Adrenal gland (tissue), 12 donors: ENCODE measurements around the gene GDF3. TPM values are rescaled to one million over a fixed set of nuclear protein-coding genes. Genes with fewer than 3 reads are reported as not detected.
A peak's percentile ranks its signal among the peaks of the same experiment; 100 is the strongest.

Experiments
- DNase-seq, 7 donors: peaks; one replicate each; pipeline ENCODE4 v3.0.0-alpha.2; 2019 to 2020
- H3K27ac ChIP-seq, 5 donors: fragments of 200-600 bp; sonication (generic) in 4 of 5; 1 replicate in 3 of 5; 2 replicates in 2 of 5; pipeline versions ENCODE4 v1.5.1 to v1.8.0; 2016 to 2020; ENCODE audit warnings: mild to moderate bottlenecking in 1 of 5
- H3K27me3 ChIP-seq: fragments of 200-600 bp; 2 replicates; pipeline ENCODE4 v1.8.0; 2021
- H3K36me3 ChIP-seq, 2 donors: fragments of 200-600 bp; replicated peaks in 1 of 2; 1 replicate in 1 of 2; 2 replicates in 1 of 2; pipeline versions ENCODE4 v1.5.1 to v1.8.0; 2018 to 2022
- H3K4me1 ChIP-seq, 2 donors: fragments of 200-600 bp; replicated peaks in 1 of 2; 1 replicate in 1 of 2; 2 replicates in 1 of 2; pipeline versions ENCODE4 v1.5.1 to v1.8.0; 2018 to 2021
- H3K4me3 ChIP-seq, 4 donors: fragments of 200-600 bp; sonication (generic) in 3 of 4; one replicate each; pipeline ENCODE4 v1.5.1; 2016 to 2018
- H3K9me3 ChIP-seq, 3 donors: fragments of 200-600 bp; sonication (generic) in 1 of 3; replicated peaks in 1 of 3; 1 replicate in 2 of 3; 2 replicates in 1 of 3; pipeline versions ENCODE4 v1.5.1 to v1.8.0; 2016 to 2021
- POLR2A ChIP-seq, 2 donors: fragments of 450-650 bp; IDR thresholded peaks; one replicate each; pipeline ENCODE4 v1.6.1; 2017; ENCODE audit warnings: antibody characterized with exemption in 2 of 2, mild to moderate bottlenecking in 2 of 2, moderate library complexity in 1 of 2
- WGBS, 4 donors: extraction: QIAGEN DNeasy Blood & Tissue Kit in 2 of 4; methylation state at CpG; one replicate each; pipeline versions ENCODE4 v1.1.5 to v1.1.7; 2013 to 2017; 5-methylcytosine and 5-hydroxymethylcytosine counted together
- intact Hi-C, 2 donors: fragments of 100-400 bp; cut with DNase I; formaldehyde crosslinking; loops; one replicate each; pipeline versions ENCODE4 v1.14.1 to v1.15.0; 2022 to 2023
- polyA plus RNA-seq, 3 donors: library from polyadenylated mRNA; stranded (reverse); fragments of 200-250 nt in 2 of 3; fragments of 350-450 nt in 1 of 3; fragmentation: Illumina TruSeq in 1 of 3; extraction: RNeasy Lipid Tissue Mini Kit (QIAGEN cat#74804) in 1 of 3; gene quantifications; one replicate each; pipeline ENCODE4 v1.2.3, GENCODE V29; 2013 to 2014
- total RNA-seq, 9 donors: library from RNA; depleted of rRNA in 4 of 9; stranded (reverse); fragments of >200 nt in 4 of 9; fragments of 120-200 nt in 1 of 9; fragmentation: NEBNext Ultra II Directional in 1 of 9; extraction: Animal tissue kit (Norgen Biotek cat#: 25700) in 1 of 9; gene quantifications; one replicate each; pipeline versions ENCODE4 v1.1.0 to v1.2.4, GENCODE V29; 2013 to 2023
- TF ChIP-seq, protein P1 (sequence below), 6 experiments: fragments of 450-650 bp in 4 of 6; fragments of 200-600 bp in 2 of 6; sonication (generic) in 1 of 6; IDR thresholded peaks; 1 replicate in 5 of 6; 2 replicates in 1 of 6; pipeline versions ENCODE4 v1.5.1 to v1.8.0; 2016 to 2021; ENCODE audit warnings: antibody characterized with exemption in 6 of 6, mild to moderate bottlenecking in 2 of 6, moderate library complexity in 1 of 6
- donor health status: healthy with polysubstance abuse.
- donor health status: Bipolar disorder and iron deficiency.
- donor health status: DM: yes; HTN: yes; CAD: no.
- donor health status: DM: no; HTN: no; CAD: no.
- donor health status: DM: no; HTN: no; CAD: no.
- donor health status: DM: yes; HTN: yes; CAD: no.

GDF3 gene
- total and polyA plus RNA-seq, 12 donors = 0.11 to 2.9 (median 0.68) TPM; not detected in 1

- Histone ChIP-seq H3K27ac (no peak overlapping the region), H3K4me3 (no peak overlapping the region), H3K4me1 (no peaks in the 10 kb centered on the region), H3K9me3 (no peaks in the 10 kb centered on the region), H3K36me3 (no peaks in the 10 kb centered on the region), H3K27me3 (no peaks in the 10 kb centered on the region)
- WGBS, 4 donors = 80 to 96% (median 86%) methylated on average over 5 of the region's 5 CpGs
- no peak for DNase-seq
- TF ChIP-seq POLR2A (IDR thresholded peaks at IDR 0.05) = no peak
- TF ChIP-seq, protein P1, sequence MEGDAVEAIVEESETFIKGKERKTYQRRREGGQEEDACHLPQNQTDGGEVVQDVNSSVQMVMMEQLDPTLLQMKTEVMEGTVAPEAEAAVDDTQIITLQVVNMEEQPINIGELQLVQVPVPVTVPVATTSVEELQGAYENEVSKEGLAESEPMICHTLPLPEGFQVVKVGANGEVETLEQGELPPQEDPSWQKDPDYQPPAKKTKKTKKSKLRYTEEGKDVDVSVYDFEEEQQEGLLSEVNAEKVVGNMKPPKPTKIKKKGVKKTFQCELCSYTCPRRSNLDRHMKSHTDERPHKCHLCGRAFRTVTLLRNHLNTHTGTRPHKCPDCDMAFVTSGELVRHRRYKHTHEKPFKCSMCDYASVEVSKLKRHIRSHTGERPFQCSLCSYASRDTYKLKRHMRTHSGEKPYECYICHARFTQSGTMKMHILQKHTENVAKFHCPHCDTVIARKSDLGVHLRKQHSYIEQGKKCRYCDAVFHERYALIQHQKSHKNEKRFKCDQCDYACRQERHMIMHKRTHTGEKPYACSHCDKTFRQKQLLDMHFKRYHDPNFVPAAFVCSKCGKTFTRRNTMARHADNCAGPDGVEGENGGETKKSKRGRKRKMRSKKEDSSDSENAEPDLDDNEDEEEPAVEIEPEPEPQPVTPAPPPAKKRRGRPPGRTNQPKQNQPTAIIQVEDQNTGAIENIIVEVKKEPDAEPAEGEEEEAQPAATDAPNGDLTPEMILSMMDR (IDR thresholded peaks at IDR 0.05) = no peak
- intact Hi-C loops = no loop called here
These were observed 27.4 kb downstream of the GDF3 start for GRCh38 chr12:7668171-7668570.

DNA sequence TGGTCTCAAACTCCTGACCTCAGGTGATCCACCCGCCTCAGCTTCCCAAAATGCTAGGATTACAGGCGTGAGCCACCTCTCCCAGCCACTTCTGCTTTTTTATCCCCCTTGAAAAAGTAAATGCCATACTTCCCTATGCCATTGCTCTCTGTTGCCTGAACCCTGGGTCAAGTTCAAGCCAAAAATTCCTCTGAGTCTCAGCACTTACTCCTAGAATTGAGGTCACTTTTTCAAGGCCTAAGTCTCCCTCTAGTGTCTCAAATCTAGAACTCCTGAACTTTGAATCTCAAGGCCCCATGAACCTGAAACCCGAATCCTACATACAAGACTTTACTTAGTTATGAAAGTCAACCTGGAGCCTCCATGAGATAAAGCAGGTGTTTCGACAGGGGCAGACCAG lies 28.4 kb downstream of the GDF3 start:
- TF ChIP-seq, protein P1 (IDR thresholded peaks at IDR 0.05) = peak in 2 of 6 experiments; percentile 7 to 34
- no peak for TF ChIP-seq POLR2A (IDR thresholded peaks at IDR 0.05)
- 56 to 88% (median 69%) methylated on average over 4 of the region's 4 CpGs for WGBS, 4 donors

DNA sequence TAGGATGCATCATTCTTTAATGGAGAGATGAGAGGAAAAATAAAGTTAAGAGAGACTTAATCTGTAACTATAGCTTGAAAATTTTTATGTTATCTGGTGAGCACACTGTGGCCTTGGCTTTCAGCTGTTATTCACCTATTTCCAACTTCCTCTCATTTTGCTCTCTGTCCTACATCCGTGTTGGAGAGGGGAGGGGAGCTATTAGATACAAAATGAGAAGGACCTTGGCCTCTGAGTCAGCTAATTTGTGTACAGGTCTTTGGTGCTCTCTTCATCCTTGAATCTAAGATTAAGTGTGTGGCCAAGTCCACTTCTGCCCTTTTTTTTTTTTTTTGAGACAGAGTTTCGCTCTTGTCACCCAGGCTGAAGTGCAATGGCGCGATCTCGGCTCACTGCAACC lies 29.0 kb downstream of the GDF3 start:
- Histone ChIP-seq H3K4me1 (no peaks in the 10 kb centered on the region), H3K27ac (peak overlapping the region in 1 of 5 donors; percentile 13), H3K27me3 (no peaks in the 10 kb centered on the region), H3K9me3 (no peaks in the 10 kb centered on the region), H3K4me3 (no peak overlapping the region), H3K36me3 (no peaks in the 10 kb centered on the region)
- no peak for TF ChIP-seq POLR2A (IDR thresholded peaks at IDR 0.05)
- TF ChIP-seq, protein P1 (IDR thresholded peaks at IDR 0.05) = no peak
- peak in 3 of 7 donors; percentile 11 to 39 (median 18) for DNase-seq
- intact Hi-C loops = no loop called here
- WGBS, 4 donors = 22 to 45% (median 33%) methylated on average over 3 to 5 of the region's 5 CpGs

More for the DNA sequence above, 28.4 kb downstream of the GDF3 start:
- Histone ChIP-seq H3K27ac (peak overlapping the region in 1 of 5 donors; percentile 13), H3K4me1 (no peaks in the 10 kb centered on the region), H3K9me3 (no peaks in the 10 kb centered on the region), H3K4me3 (no peak overlapping the region), H3K36me3 (no peaks in the 10 kb centered on the region), H3K27me3 (no peaks in the 10 kb centered on the region)
- no peak for DNase-seq
- intact Hi-C loops = no loop called here

DNA sequence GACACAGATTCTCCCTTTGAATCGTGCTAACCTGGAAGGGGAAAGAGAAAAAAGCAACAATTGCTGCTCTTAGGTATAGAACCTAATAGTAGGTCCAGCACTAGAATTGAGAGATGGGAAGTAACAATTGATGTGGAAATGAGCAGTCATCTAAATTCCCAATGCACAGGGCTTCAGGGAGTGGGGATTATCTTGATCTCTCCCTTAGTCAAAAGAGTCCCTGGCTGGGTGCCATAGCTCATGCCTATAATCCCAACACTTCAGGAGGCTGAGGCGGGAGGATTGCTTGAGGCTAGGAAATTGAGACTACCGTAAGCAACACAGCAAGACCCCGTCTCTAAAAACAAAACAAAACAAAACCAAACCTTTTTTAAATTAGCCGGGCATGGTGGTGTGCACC lies 33.8 kb downstream of the GDF3 start:
- Histone ChIP-seq H3K27me3 (no peaks in the 10 kb centered on the region), H3K27ac (no peak overlapping the region), H3K4me1 (no peaks in the 10 kb centered on the region), H3K9me3 (no peaks in the 10 kb centered on the region), H3K36me3 (no peaks in the 10 kb centered on the region), H3K4me3 (no peak overlapping the region)
- no peak for DNase-seq
- 71 to 78% (median 74%) methylated on average over 5 of the region's 5 CpGs for WGBS, 4 donors
- intact Hi-C loops = no loop called here
- TF ChIP-seq, protein P1 (IDR thresholded peaks at IDR 0.05) = no peak
- no peak for TF ChIP-seq POLR2A (IDR thresholded peaks at IDR 0.05)
